Measurements from ENCODE around the gene MCEMP1. TPM values are rescaled to one million over a fixed set of nuclear protein-coding genes. Genes with fewer than 3 reads are reported as not detected.

MCEMP1 gene
- total RNA-seq, 2 experiments from 2014 or later, result 0.22 TPM; not detected in 1

DNA sequence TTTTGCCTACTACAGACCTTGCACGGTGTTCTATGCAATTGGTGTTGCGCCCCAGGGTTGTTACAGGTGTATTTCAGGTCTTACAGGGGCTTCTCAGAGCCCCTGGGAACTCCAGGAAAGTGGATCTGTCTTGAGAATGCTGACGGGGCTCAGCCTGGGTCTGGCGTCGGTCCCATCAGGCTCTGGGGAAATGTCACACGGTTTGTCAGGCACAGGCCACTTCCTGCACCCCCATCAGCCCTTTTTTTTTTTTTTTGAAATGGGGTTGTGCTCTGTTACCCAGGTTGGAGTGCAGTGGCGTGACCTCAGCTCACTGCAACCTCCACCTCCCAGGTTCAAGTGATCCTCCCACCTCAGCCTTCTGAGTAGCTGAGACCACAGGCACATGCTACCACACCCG lies 41.8 kb downstream of the MCEMP1 start:
- intact Hi-C loops (cut with micrococcal nuclease; ENCODE audit: unreplicated experiment), result no loop called here
- no peaks in the 10 kb centered on the region for H4K20me1 ChIP-seq (ENCODE audit: insufficient read depth, low read length)
- no peak overlapping the region; the same call in 1 of the 2 replicates for H3K4me2 ChIP-seq (ENCODE audit: low read length)
- no peak overlapping the region for H3K27ac ChIP-seq (ENCODE audit: low read depth, low read length, poor library complexity, severe bottlenecking)
- no peaks in the 10 kb centered on the region for H3K9me2 ChIP-seq (ENCODE audit: insufficient read depth, low read length)
- no peaks in the 10 kb centered on the region for H3K79me2 ChIP-seq (ENCODE audit: insufficient read depth, low read depth, low read length)
- ChIA-PET POLR2A (interaction anchor here (0.6 kb wide), 3 partner anchors 60 to 1943 kb away, joined by 3 to 6 read pairs (median 3); no protein-coding TSS in a partner anchor), CTCF (ENCODE audit: unreplicated experiment) (interaction anchor here (1.0 kb wide), 1 partner anchor 15 kb away, joined by 4 read pairs; no protein-coding TSS in a partner anchor)
- no TSS peak for BruUV-seq (replicated peaks)
- no peaks in the 10 kb centered on the region for H3K9me3 ChIP-seq (ENCODE audit: low read length)
- peaks cover 17% of the 10 kb centered on the region for H3K4me1 ChIP-seq (ENCODE audit: insufficient read depth, low read length, poor library complexity, severe bottlenecking)
- H3K36me3 ChIP-seq (ENCODE audit: insufficient read depth, low read length), result no peaks in the 10 kb centered on the region
- H2AFZ ChIP-seq (ENCODE audit: low read length), result peak overlapping the region; percentile 58
- H3K4me3 ChIP-seq (ENCODE audit: low read depth, low read length, poor library complexity, severe bottlenecking), result no peak overlapping the region
- peak; percentile 46 for DNase-seq (ENCODE audit: low spot score)
- TF ChIP-seq, protein P1, sequence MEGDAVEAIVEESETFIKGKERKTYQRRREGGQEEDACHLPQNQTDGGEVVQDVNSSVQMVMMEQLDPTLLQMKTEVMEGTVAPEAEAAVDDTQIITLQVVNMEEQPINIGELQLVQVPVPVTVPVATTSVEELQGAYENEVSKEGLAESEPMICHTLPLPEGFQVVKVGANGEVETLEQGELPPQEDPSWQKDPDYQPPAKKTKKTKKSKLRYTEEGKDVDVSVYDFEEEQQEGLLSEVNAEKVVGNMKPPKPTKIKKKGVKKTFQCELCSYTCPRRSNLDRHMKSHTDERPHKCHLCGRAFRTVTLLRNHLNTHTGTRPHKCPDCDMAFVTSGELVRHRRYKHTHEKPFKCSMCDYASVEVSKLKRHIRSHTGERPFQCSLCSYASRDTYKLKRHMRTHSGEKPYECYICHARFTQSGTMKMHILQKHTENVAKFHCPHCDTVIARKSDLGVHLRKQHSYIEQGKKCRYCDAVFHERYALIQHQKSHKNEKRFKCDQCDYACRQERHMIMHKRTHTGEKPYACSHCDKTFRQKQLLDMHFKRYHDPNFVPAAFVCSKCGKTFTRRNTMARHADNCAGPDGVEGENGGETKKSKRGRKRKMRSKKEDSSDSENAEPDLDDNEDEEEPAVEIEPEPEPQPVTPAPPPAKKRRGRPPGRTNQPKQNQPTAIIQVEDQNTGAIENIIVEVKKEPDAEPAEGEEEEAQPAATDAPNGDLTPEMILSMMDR (conservative IDR thresholded peaks at IDR 0.05; ENCODE audit: low read length), result no peak

DNA sequence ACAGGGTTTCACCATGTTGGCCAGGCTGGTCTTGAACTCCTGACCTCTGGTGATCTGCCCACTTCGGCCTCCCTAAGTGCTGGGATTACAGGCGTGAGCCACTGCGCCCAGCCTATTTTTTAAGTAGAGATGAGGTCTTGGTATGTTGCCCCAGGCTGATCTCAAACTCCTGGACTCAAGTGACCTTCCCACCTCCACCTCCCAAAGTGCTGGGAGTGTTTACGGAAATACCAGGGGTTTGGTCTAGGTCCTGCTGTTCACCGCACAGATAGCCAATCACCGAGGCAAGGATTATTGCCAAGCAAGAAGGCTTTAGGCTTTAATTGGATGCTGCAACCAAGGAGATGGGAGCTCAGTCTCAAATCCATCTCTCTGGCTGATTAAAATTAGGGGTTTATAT lies 43.5 kb downstream of the MCEMP1 start:
- no peak overlapping the region for H2AFZ ChIP-seq (ENCODE audit: low read length)
- intact Hi-C loops (cut with micrococcal nuclease; ENCODE audit: unreplicated experiment), result no loop called here
- no peak for DNase-seq (ENCODE audit: low spot score)
- ChIA-PET CTCF (ENCODE audit: unreplicated experiment) (no interaction called here), POLR2A (interaction anchor here (0.5 kb wide), 1 partner anchor 24 kb away, joined by 5 read pairs; no protein-coding TSS in a partner anchor)
- no peaks in the 10 kb centered on the region for H4K20me1 ChIP-seq (ENCODE audit: insufficient read depth, low read length)
- no peak overlapping the region for H3K4me3 ChIP-seq (ENCODE audit: low read depth, low read length, poor library complexity, severe bottlenecking)
- peaks cover 12% of the 10 kb centered on the region for H3K4me1 ChIP-seq (ENCODE audit: insufficient read depth, low read length, poor library complexity, severe bottlenecking)
- TF ChIP-seq, protein P1 (conservative IDR thresholded peaks at IDR 0.05; ENCODE audit: low read length), result no peak
- TF ChIP-seq EZH2phosphoT487 (IDR thresholded peaks at IDR 0.05; ENCODE audit: borderline replicate concordance, low read depth, low read length), result no peak
- no peaks in the 10 kb centered on the region for H3K9me2 ChIP-seq (ENCODE audit: insufficient read depth, low read length)
- H3K27ac ChIP-seq (ENCODE audit: low read depth, low read length, poor library complexity, severe bottlenecking), result no peak overlapping the region
- no peaks in the 10 kb centered on the region for H3K36me3 ChIP-seq (ENCODE audit: insufficient read depth, low read length)
- H3K79me2 ChIP-seq (ENCODE audit: insufficient read depth, low read depth, low read length), result no peaks in the 10 kb centered on the region
- no TSS peak for BruUV-seq (replicated peaks)
- H3K9me3 ChIP-seq (ENCODE audit: low read length), result no peaks in the 10 kb centered on the region
- H3K4me2 ChIP-seq (ENCODE audit: low read length), result no peak overlapping the region

DNA sequence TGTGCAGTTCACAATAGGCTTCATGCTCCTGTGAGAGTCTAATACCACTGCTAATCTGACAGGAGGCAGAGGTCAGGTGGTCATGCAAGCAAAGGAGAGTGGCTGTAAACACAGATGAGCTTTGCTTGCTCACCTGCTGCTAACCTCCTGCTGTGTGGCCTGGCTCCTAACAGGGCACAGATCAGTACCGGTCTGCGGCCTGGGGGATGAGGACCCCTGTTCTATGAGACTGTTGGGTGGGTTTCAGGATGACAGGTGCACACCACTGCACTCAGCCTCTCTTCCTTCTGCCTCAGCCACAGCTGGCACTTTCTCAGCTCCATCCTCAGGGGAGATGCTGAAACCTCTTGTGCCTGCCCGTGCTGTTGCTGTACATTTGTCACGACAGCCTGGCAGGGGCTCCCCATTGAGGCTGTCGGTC lies 45.4 kb downstream of the MCEMP1 start:
- CTCF ChIA-PET (ENCODE audit: unreplicated experiment), result no interaction called here
- BruUV-seq (replicated peaks), result no TSS peak
- Histone ChIP-seq H3K9me3 (ENCODE audit: low read length) (no peaks in the 10 kb centered on the region), H3K4me1 (ENCODE audit: insufficient read depth, low read length, poor library complexity, severe bottlenecking) (peaks cover 12% of the 10 kb centered on the region), H3K79me2 (ENCODE audit: insufficient read depth, low read depth, low read length) (no peaks in the 10 kb centered on the region), H3K9me2 (ENCODE audit: insufficient read depth, low read length) (no peaks in the 10 kb centered on the region), H2AFZ (ENCODE audit: low read length) (no peak overlapping the region), H3K4me3 (ENCODE audit: low read depth, low read length, poor library complexity, severe bottlenecking) (no peak overlapping the region), H4K20me1 (ENCODE audit: insufficient read depth, low read length) (no peaks in the 10 kb centered on the region), H3K4me2 (ENCODE audit: low read length) (no peak overlapping the region), H3K36me3 (ENCODE audit: insufficient read depth, low read length) (no peaks in the 10 kb centered on the region), H3K27ac (ENCODE audit: low read depth, low read length, poor library complexity, severe bottlenecking) (no peak overlapping the region)
- intact Hi-C loops (cut with micrococcal nuclease; ENCODE audit: unreplicated experiment), result no loop called here
- POLR2A ChIA-PET, result interaction anchor here (0.6 kb wide), 1 partner anchor 11 kb away, joined by 3 read pairs; no protein-coding TSS in a partner anchor
- TF ChIP-seq EZH2phosphoT487 (IDR thresholded peaks at IDR 0.05; ENCODE audit: borderline replicate concordance, low read depth, low read length), result no peak
- TF ChIP-seq, protein P1 (conservative IDR thresholded peaks at IDR 0.05; ENCODE audit: low read length), result no peak
- no peak for DNase-seq (ENCODE audit: low spot score)
